HEK293 (cell line): ENCODE data around the gene KDELR1.

Experiments
- CTCF ChIA-PET: fragments of 350-600 bp; formaldehyde crosslinking; extraction: SDS; loops from one replicate; lab custom pipeline; 2021; ENCODE audit warnings: antibody characterized with exemption; lab: Yijun Ruan, JAX
- POLR2A ChIA-PET: fragments of 300-600 bp; formaldehyde crosslinking; extraction: SDS; loops from one replicate; lab custom pipeline; 2020; ENCODE audit warnings: antibody characterized with exemption, inconsistent platforms; lab: Yijun Ruan, JAX
- H3K27ac ChIP-seq: fragments of 200-500 bp; sonication (Bioruptor generic); 2 replicates; pipeline ENCODE4 v1.5.1; 2014; ENCODE audit warnings: low read depth, low read length, control low read depth, inconsistent platforms; ENCODE audit errors: extremely low read depth
- H3K36me3 ChIP-seq, 2 experiments: fragments of 200-500 bp in 1 of 2; sonication (Bioruptor generic) in 1 of 2; 1 replicate in 1 of 2; 2 replicates in 1 of 2; pipeline ENCODE4 v1.5.1; 2014 to 2017; ENCODE audit warnings: inconsistent platforms in 2 of 2, low read length in 2 of 2; ENCODE audit not compliant: control insufficient read depth in 2 of 2, insufficient read depth in 1 of 2
- H3K4me1 ChIP-seq: fragments of 200-500 bp; sonication (Bioruptor generic); 2 replicates; pipeline ENCODE4 v1.5.1; 2014; ENCODE audit warnings: mild to moderate bottlenecking, low read length, inconsistent platforms; ENCODE audit not compliant: control insufficient read depth, insufficient read depth
- H3K4me3 ChIP-seq: 2 replicates; pipeline ENCODE4 v1.5.1; 2011; ENCODE audit warnings: low read depth, mild to moderate bottlenecking, control low read depth, low read length, moderate library complexity
- H3K9me3 ChIP-seq: fragments of 200-500 bp; sonication (Bioruptor generic); 2 replicates; pipeline ENCODE4 v1.5.1; 2014; ENCODE audit warnings: low read depth, low read length, inconsistent platforms; ENCODE audit not compliant: control insufficient read depth, insufficient read depth
- GLIS1 ChIP-seq: fragments of 450-650 bp; formaldehyde crosslinking; IDR thresholded peaks from 2 replicates; pipeline ENCODE4 v1.5.1; 2016; ENCODE audit warnings: missing biosample characterization, missing genetic modification characterization
- GLIS2 ChIP-seq: fragments of 450-650 bp; formaldehyde crosslinking; IDR thresholded peaks from 2 replicates; pipeline ENCODE4 v1.5.1; 2016; ENCODE audit warnings: missing biosample characterization, missing genetic modification characterization
- HIC1 ChIP-seq: fragments of 450-650 bp; formaldehyde crosslinking; IDR thresholded peaks from 2 replicates; pipeline ENCODE4 v1.5.1; 2016; ENCODE audit warnings: missing biosample characterization, missing genetic modification characterization
- IKZF3 ChIP-seq: fragments of 450-650 bp; IDR thresholded peaks from 2 replicates; pipeline ENCODE4 v1.5.0; 2018; ENCODE audit warnings: missing biosample characterization, mild to moderate bottlenecking, missing genetic modification characterization, moderate library complexity
- KLF9 ChIP-seq: fragments of 450-650 bp; formaldehyde crosslinking; IDR thresholded peaks from 2 replicates; pipeline ENCODE4 v1.5.1; 2016; ENCODE audit warnings: missing biosample characterization, missing genetic modification characterization, low read depth
- PRDM1 ChIP-seq: fragments of 450-650 bp; formaldehyde crosslinking; IDR thresholded peaks from 2 replicates; pipeline ENCODE4; 2016; ENCODE audit warnings: missing biosample characterization, missing genetic modification characterization
- SP2 ChIP-seq: fragments of 450-650 bp; formaldehyde crosslinking; IDR thresholded peaks from 2 replicates; pipeline ENCODE4 v1.5.1; 2016; ENCODE audit warnings: missing biosample characterization, missing genetic modification characterization
- SP7 ChIP-seq: fragments of 450-650 bp; formaldehyde crosslinking; IDR thresholded peaks from 2 replicates; pipeline ENCODE4 v1.5.1; 2016; ENCODE audit warnings: missing biosample characterization, missing genetic modification characterization
- ZFHX2 ChIP-seq: fragments of 450-650 bp; formaldehyde crosslinking; conservative IDR thresholded peaks from 2 replicates; pipeline ENCODE4 v1.5.1; 2016; ENCODE audit warnings: missing biosample characterization, missing genetic modification characterization
- ZIC2 ChIP-seq: fragments of 450-650 bp; formaldehyde crosslinking; IDR thresholded peaks from 2 replicates; pipeline ENCODE4 v1.5.1; 2016; ENCODE audit warnings: missing biosample characterization, missing genetic modification characterization
- ZNF148 ChIP-seq: fragments of 450-650 bp; formaldehyde crosslinking; IDR thresholded peaks from 2 replicates; pipeline ENCODE4 v1.5.0; 2017; ENCODE audit warnings: missing biosample characterization, missing genetic modification characterization, borderline replicate concordance
- ZNF211 ChIP-seq: fragments of 450-650 bp; formaldehyde crosslinking; IDR thresholded peaks from 2 replicates; pipeline ENCODE4 v1.5.1; 2016; ENCODE audit warnings: low read depth, missing biosample characterization, missing genetic modification characterization
- ZNF548 ChIP-seq: fragments of 450-650 bp; formaldehyde crosslinking; IDR thresholded peaks from 2 replicates; pipeline ENCODE4 v1.5.1; 2016; ENCODE audit warnings: missing biosample characterization, missing genetic modification characterization
- ZNF626 ChIP-seq: fragments of 450-650 bp; sonication (Bioruptor Pico); formaldehyde crosslinking; IDR thresholded peaks from 2 replicates; pipeline ENCODE4 v1.5.1; 2018; ENCODE audit warnings: missing biosample characterization, missing genetic modification characterization, inconsistent platforms
- ZNF837 ChIP-seq: fragments of 450-650 bp; formaldehyde crosslinking; IDR thresholded peaks from 2 replicates; pipeline ENCODE4 v1.5.1; 2016; ENCODE audit warnings: missing biosample characterization, missing genetic modification characterization
- ZSCAN5A ChIP-seq: fragments of 450-650 bp; formaldehyde crosslinking; IDR thresholded peaks from 2 replicates; pipeline ENCODE4 v1.5.1; 2016; ENCODE audit warnings: missing biosample characterization, missing genetic modification characterization
- TF ChIP-seq, protein P1 (sequence below): fragments of 450-650 bp; formaldehyde crosslinking; IDR thresholded peaks from 2 replicates; pipeline ENCODE4 v1.5.1; 2016; ENCODE audit warnings: missing biosample characterization, missing genetic modification characterization

The KDELR1 gene

GRCh38 chr19:48415806-48416221, 24.5 kb upstream of the KDELR1 start (continued):
- no peak for TF ChIP-seq ZNF148
- no peak for TF ChIP-seq ZNF211 (tag by site-specific recombination)

DNA sequence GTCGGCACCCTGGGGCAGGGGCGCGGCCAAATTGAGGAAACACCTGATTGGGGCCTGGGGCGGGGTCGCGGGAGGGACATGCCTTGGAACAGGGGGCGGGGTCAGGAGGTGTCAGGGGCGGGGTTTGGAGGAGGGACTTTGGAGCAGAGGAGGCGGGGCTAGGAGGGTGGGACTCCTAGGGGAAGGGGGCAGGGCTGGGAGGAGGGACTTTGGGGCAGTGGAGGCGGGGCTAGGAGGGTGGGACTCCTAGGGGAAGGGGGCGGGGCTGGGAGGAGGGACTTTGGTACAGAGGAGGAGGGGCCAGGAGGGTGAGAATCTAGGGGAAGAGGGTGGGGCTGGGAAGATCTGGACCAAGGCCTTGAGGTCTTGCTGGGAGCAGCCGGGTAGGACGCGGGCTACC, 24.0 kb upstream of the KDELR1 start:
- POLR2A ChIA-PET = interaction anchor here (1.1 to 1.6 kb wide), 3 partner anchors 24 to 54 kb away, joined by 4 to 9 read pairs (median 6); partner anchors contain the start of genes KDELR1, SYNGR4 and TMEM143
- CTCF ChIA-PET = interaction anchor here (1.8 to 2.7 kb wide), 2 partner anchors 10 to 24 kb away, joined by 4 to 10 read pairs; partner anchors contain the start of gene KDELR1
- no peak overlapping the region for H3K4me3 ChIP-seq
- H3K36me3 ChIP-seq = no peaks in the 10 kb centered on the region
- no peaks in the 10 kb centered on the region for H3K9me3 ChIP-seq
- H3K4me1 ChIP-seq = peaks cover 8% of the 10 kb centered on the region; the same call in 1 of the 2 replicates
- H3K27ac ChIP-seq = no peak overlapping the region
- TF ChIP-seq, protein P1, sequence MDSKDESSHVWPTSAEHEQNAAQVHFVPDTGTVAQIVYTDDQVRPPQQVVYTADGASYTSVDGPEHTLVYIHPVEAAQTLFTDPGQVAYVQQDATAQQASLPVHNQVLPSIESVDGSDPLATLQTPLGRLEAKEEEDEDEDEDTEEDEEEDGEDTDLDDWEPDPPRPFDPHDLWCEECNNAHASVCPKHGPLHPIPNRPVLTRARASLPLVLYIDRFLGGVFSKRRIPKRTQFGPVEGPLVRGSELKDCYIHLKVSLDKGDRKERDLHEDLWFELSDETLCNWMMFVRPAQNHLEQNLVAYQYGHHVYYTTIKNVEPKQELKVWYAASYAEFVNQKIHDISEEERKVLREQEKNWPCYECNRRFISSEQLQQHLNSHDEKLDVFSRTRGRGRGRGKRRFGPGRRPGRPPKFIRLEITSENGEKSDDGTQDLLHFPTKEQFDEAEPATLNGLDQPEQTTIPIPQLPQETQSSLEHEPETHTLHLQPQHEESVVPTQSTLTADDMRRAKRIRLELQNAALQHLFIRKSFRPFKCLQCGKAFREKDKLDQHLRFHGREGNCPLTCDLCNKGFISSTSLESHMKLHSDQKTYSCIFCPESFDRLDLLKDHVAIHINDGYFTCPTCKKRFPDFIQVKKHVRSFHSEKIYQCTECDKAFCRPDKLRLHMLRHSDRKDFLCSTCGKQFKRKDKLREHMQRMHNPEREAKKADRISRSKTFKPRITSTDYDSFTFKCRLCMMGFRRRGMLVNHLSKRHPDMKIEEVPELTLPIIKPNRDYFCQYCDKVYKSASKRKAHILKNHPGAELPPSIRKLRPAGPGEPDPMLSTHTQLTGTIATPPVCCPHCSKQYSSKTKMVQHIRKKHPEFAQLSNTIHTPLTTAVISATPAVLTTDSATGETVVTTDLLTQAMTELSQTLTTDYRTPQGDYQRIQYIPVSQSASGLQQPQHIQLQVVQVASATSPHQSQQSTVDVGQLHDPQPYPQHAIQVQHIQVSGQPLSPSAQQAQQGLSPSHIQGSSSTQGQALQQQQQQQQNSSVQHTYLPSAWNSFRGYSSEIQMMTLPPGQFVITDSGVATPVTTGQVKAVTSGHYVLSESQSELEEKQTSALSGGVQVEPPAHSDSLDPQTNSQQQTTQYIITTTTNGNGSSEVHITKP (tag by site-specific recombination) = no peak
- TF ChIP-seq SP2 (tag by site-specific recombination) (peak; percentile 6; the same call in 1 of the 2 replicates), KLF9 (tag by site-specific recombination) (0 out of 2 replicates have a peak, but pooled peaks have one; percentile 14)

GRCh38 chr19:48413879-48414587, 22.7 kb upstream of the KDELR1 start:
- H3K4me3 ChIP-seq = no peak overlapping the region
- ChIA-PET POLR2A (interaction anchor here (0.6 to 1.6 kb wide), 7 partner anchors 18 to 207 kb away, joined by 3 to 9 read pairs (median 4); partner anchors contain the start of genes KDELR1, SYNGR4 and TMEM143), CTCF (interaction anchor here (0.5 to 2.7 kb wide), 7 partner anchors 8 to 362 kb away, joined by 3 to 10 read pairs (median 4); partner anchors contain the start of gene KDELR1)
- H3K27ac ChIP-seq = peak overlapping the region; percentile 22; the same call in 1 of the 2 replicates
- H3K36me3 ChIP-seq = no peaks in the 10 kb centered on the region
- H3K9me3 ChIP-seq = no peaks in the 10 kb centered on the region
- H3K4me1 ChIP-seq = peaks cover 8% of the 10 kb centered on the region; the same call in 1 of the 2 replicates
- TF ChIP-seq ZSCAN5A (tag by site-specific recombination) (no peak), IKZF3 (tag by site-specific recombination) (peak; percentile 33; the same call in 1 of the 2 replicates), ZNF837 (tag by site-specific recombination) (no peak), SP7 (tag by site-specific recombination) (no peak), ZIC2 (tag by site-specific recombination) (peak; percentile 34; the same call in 1 of the 2 replicates), GLIS2 (tag by site-specific recombination) (peak; percentile 40), ZFHX2 (peak; percentile 60), ZNF548 (no peak), PRDM1 (tag by site-specific recombination) (peak; percentile 27; the same call in 1 of the 2 replicates), GLIS1 (tag by site-specific recombination) (peak; percentile 95), HIC1 (tag by site-specific recombination) (no peak), ZNF626 (tag by site-specific recombination) (no peak)
- TF ChIP-seq, protein P1 (tag by site-specific recombination) = peak; percentile 78
